ENCODE measurements around the gene FBXO11. TPM values are rescaled to one million over a fixed set of nuclear protein-coding genes. Genes with fewer than 3 reads are reported as not detected.

The FBXO11 gene
- total and polyA plus RNA-seq, 2 donors (not counting 1 experiment from before 2014, with no cell fraction given), result 37.7 to 81.6 TPM

GRCh38 chr2:47744074-47744473 lies 162.2 kb downstream of the FBXO11 start:
- Histone ChIP-seq H3K4me3 (replicated peaks in 1 of 4; ENCODE audit: control extremely low read depth in 1 of 4, insufficient read depth in 1 of 4, low read depth in 3 of 4, low read length in 4 of 4) (no peak overlapping the region), H3K36me3 (ENCODE audit: control insufficient read depth, insufficient read depth, low read length) (no peaks in the 10 kb centered on the region), H3K27ac (ENCODE audit: insufficient read depth, low read length) (no peak overlapping the region), H3K4me2 (ENCODE audit: extremely low read depth, insufficient read depth, low read length) (no peak overlapping the region), H3K79me2 (ENCODE audit: control insufficient read depth, insufficient read depth, low read length) (no peaks in the 10 kb centered on the region), H2AFZ (ENCODE audit: low read length) (no peak overlapping the region), H3K9ac (ENCODE audit: insufficient read depth, low read length) (no peak overlapping the region), H3K4me1 (ENCODE audit: control insufficient read depth, extremely low read depth, insufficient read depth, low read length) (no peaks in the 10 kb centered on the region), H3K9me3 (ENCODE audit: control insufficient read depth, insufficient read depth, low read depth, low read length) (no peaks in the 10 kb centered on the region), H4K20me1 (ENCODE audit: control insufficient read depth, extremely low read depth, insufficient read depth, low read length) (no peaks in the 10 kb centered on the region), H3K27me3 (ENCODE audit: control insufficient read depth, insufficient read depth, low read length) (peaks cover 6% of the 10 kb centered on the region)
- TF ChIP-seq CTCF (conservative IDR thresholded peaks at IDR 0.05 in 1 of 2, IDR thresholded peaks at IDR 0.05 in 1 of 2; ENCODE audit: low read depth in 1 of 2, low read length in 2 of 2) (no peak), EZH2 (IDR thresholded peaks at IDR 0.05; ENCODE audit: low read length, missing control alignments) (no peak)
- DNase-seq (ENCODE audit: low read depth in 2 of 2), result no peak

- TF ChIP-seq EZH2 (IDR thresholded peaks at IDR 0.05; ENCODE audit: low read length, missing control alignments) (no peak), CTCF (conservative IDR thresholded peaks at IDR 0.05 in 1 of 2, IDR thresholded peaks at IDR 0.05 in 1 of 2; ENCODE audit: low read depth in 1 of 2, low read length in 2 of 2) (no peak)
- no peak overlapping the region for H3K4me2 ChIP-seq (ENCODE audit: extremely low read depth, insufficient read depth, low read length)
- no peak for DNase-seq (ENCODE audit: low read depth in 2 of 2)
- H3K36me3 ChIP-seq (ENCODE audit: control insufficient read depth, insufficient read depth, low read length), result no peaks in the 10 kb centered on the region
- H3K79me2 ChIP-seq (ENCODE audit: control insufficient read depth, insufficient read depth, low read length), result no peaks in the 10 kb centered on the region
- no peak overlapping the region for H3K9ac ChIP-seq (ENCODE audit: insufficient read depth, low read length)
- H2AFZ ChIP-seq (ENCODE audit: low read length), result no peak overlapping the region
- H3K27me3 ChIP-seq (ENCODE audit: control insufficient read depth, insufficient read depth, low read length), result peaks cover 6% of the 10 kb centered on the region
- no peaks in the 10 kb centered on the region for H3K9me3 ChIP-seq (ENCODE audit: control insufficient read depth, insufficient read depth, low read depth, low read length)
- no peaks in the 10 kb centered on the region for H3K4me1 ChIP-seq (ENCODE audit: control insufficient read depth, extremely low read depth, insufficient read depth, low read length)
- H4K20me1 ChIP-seq (ENCODE audit: control insufficient read depth, extremely low read depth, insufficient read depth, low read length), result no peaks in the 10 kb centered on the region
- H3K27ac ChIP-seq (ENCODE audit: insufficient read depth, low read length), result no peak overlapping the region
- no peak overlapping the region for H3K4me3 ChIP-seq (replicated peaks in 1 of 4; ENCODE audit: control extremely low read depth in 1 of 4, insufficient read depth in 1 of 4, low read depth in 3 of 4, low read length in 4 of 4)
Observed at GRCh38 chr2:47741637-47742036, 164.7 kb downstream of the FBXO11 start.

GRCh38 chr2:47741101-47741500 lies 165.2 kb downstream of the FBXO11 start:
- Histone ChIP-seq H3K27me3 (ENCODE audit: control insufficient read depth, insufficient read depth, low read length) (peaks cover 6% of the 10 kb centered on the region), H3K27ac (ENCODE audit: insufficient read depth, low read length) (no peak overlapping the region), H3K9me3 (ENCODE audit: control insufficient read depth, insufficient read depth, low read depth, low read length) (no peaks in the 10 kb centered on the region), H3K9ac (ENCODE audit: insufficient read depth, low read length) (no peak overlapping the region), H3K36me3 (ENCODE audit: control insufficient read depth, insufficient read depth, low read length) (no peaks in the 10 kb centered on the region), H3K4me3 (replicated peaks in 1 of 4; ENCODE audit: control extremely low read depth in 1 of 4, insufficient read depth in 1 of 4, low read depth in 3 of 4, low read length in 4 of 4) (no peak overlapping the region), H3K4me1 (ENCODE audit: control insufficient read depth, extremely low read depth, insufficient read depth, low read length) (no peaks in the 10 kb centered on the region), H4K20me1 (ENCODE audit: control insufficient read depth, extremely low read depth, insufficient read depth, low read length) (no peaks in the 10 kb centered on the region), H3K79me2 (ENCODE audit: control insufficient read depth, insufficient read depth, low read length) (no peaks in the 10 kb centered on the region), H3K4me2 (ENCODE audit: extremely low read depth, insufficient read depth, low read length) (no peak overlapping the region), H2AFZ (ENCODE audit: low read length) (no peak overlapping the region)
- TF ChIP-seq CTCF (conservative IDR thresholded peaks at IDR 0.05 in 1 of 2, IDR thresholded peaks at IDR 0.05 in 1 of 2; ENCODE audit: low read depth in 1 of 2, low read length in 2 of 2) (no peak), EZH2 (IDR thresholded peaks at IDR 0.05; ENCODE audit: low read length, missing control alignments) (no peak)
- no peak for DNase-seq (ENCODE audit: low read depth in 2 of 2)

Other genes starting within 250 kb of the FBXO11 start
- gene MSH6, start 123.4 kb downstream of the FBXO11 start, total RNA-seq, result 29.4 and 33.6 TPM in 2 replicates
- gene MSH6, start 123.4 kb downstream of the FBXO11 start, polyA plus RNA-seq, result 37.4 and 37.9 TPM in 2 replicates

Data from fibroblast of lung (primary cell).